Measurements from ENCODE around the gene DYNC2H1.

The DYNC2H1 gene

GRCh38 chr11:103395612-103396011 lies 286.4 kb downstream of the DYNC2H1 start:
- Histone ChIP-seq H3K27me3 (replicated peaks; ENCODE audit: control insufficient read depth, insufficient read depth, low read length) (no peaks in the 10 kb centered on the region), H3K36me3 (ENCODE audit: control insufficient read depth, insufficient read depth, low read length) (no peaks in the 10 kb centered on the region), H3K4me3 (replicated peaks; ENCODE audit: low read depth, low read length) (no peak overlapping the region)
- no peak for DNase-seq (ENCODE audit: extremely low read depth, insufficient read length)
- no peak for TF ChIP-seq CTCF (IDR thresholded peaks at IDR 0.05; ENCODE audit: insufficient read depth, low read length, poor library complexity, severe bottlenecking)

- no peaks in the 10 kb centered on the region for H3K27me3 ChIP-seq (replicated peaks; ENCODE audit: control insufficient read depth, insufficient read depth, low read length)
- no peak overlapping the region for H3K4me3 ChIP-seq (replicated peaks; ENCODE audit: low read depth, low read length)
- no peak for DNase-seq (ENCODE audit: extremely low read depth, insufficient read length)
- no peaks in the 10 kb centered on the region for H3K36me3 ChIP-seq (ENCODE audit: control insufficient read depth, insufficient read depth, low read length)
- TF ChIP-seq CTCF (IDR thresholded peaks at IDR 0.05; ENCODE audit: insufficient read depth, low read length, poor library complexity, severe bottlenecking): no peak
Observed at GRCh38 chr11:103396237-103396636, 287.0 kb downstream of the DYNC2H1 start.

GRCh38 chr11:103397369-103397768 lies 288.1 kb downstream of the DYNC2H1 start:
- Histone ChIP-seq H3K4me3 (replicated peaks; ENCODE audit: low read depth, low read length) (no peak overlapping the region), H3K36me3 (ENCODE audit: control insufficient read depth, insufficient read depth, low read length) (no peaks in the 10 kb centered on the region), H3K27me3 (replicated peaks; ENCODE audit: control insufficient read depth, insufficient read depth, low read length) (no peaks in the 10 kb centered on the region)
- DNase-seq (ENCODE audit: extremely low read depth, insufficient read length): no peak
- TF ChIP-seq CTCF (IDR thresholded peaks at IDR 0.05; ENCODE audit: insufficient read depth, low read length, poor library complexity, severe bottlenecking): no peak

GRCh38 chr11:103398829-103399228 lies 289.6 kb downstream of the DYNC2H1 start:
- Histone ChIP-seq H3K4me3 (replicated peaks; ENCODE audit: low read depth, low read length) (no peak overlapping the region), H3K27me3 (replicated peaks; ENCODE audit: control insufficient read depth, insufficient read depth, low read length) (no peaks in the 10 kb centered on the region), H3K36me3 (ENCODE audit: control insufficient read depth, insufficient read depth, low read length) (no peaks in the 10 kb centered on the region)
- TF ChIP-seq CTCF (IDR thresholded peaks at IDR 0.05; ENCODE audit: insufficient read depth, low read length, poor library complexity, severe bottlenecking): no peak
- DNase-seq (ENCODE audit: extremely low read depth, insufficient read length): no peak

GRCh38 chr11:103406357-103406756 lies 297.1 kb downstream of the DYNC2H1 start:
- no peak for DNase-seq (ENCODE audit: extremely low read depth, insufficient read length)
- no peaks in the 10 kb centered on the region for H3K36me3 ChIP-seq (ENCODE audit: control insufficient read depth, insufficient read depth, low read length)
- no peak for TF ChIP-seq CTCF (IDR thresholded peaks at IDR 0.05; ENCODE audit: insufficient read depth, low read length, poor library complexity, severe bottlenecking)
- H3K4me3 ChIP-seq (replicated peaks; ENCODE audit: low read depth, low read length): no peak overlapping the region
- H3K27me3 ChIP-seq (replicated peaks; ENCODE audit: control insufficient read depth, insufficient read depth, low read length): no peaks in the 10 kb centered on the region

- no peaks in the 10 kb centered on the region for H3K27me3 ChIP-seq (replicated peaks; ENCODE audit: control insufficient read depth, insufficient read depth, low read length)
- no peak overlapping the region for H3K4me3 ChIP-seq (replicated peaks; ENCODE audit: low read depth, low read length)
- no peak for DNase-seq (ENCODE audit: extremely low read depth, insufficient read length)
- TF ChIP-seq CTCF (IDR thresholded peaks at IDR 0.05; ENCODE audit: insufficient read depth, low read length, poor library complexity, severe bottlenecking): no peak
- no peaks in the 10 kb centered on the region for H3K36me3 ChIP-seq (ENCODE audit: control insufficient read depth, insufficient read depth, low read length)
Observed at GRCh38 chr11:103407641-103408040, 298.4 kb downstream of the DYNC2H1 start.

Measured in GM06990 (cell line).